H9 (cell line): ENCODE data around the gene DSP. TPM values are rescaled to one million over a fixed set of nuclear protein-coding genes. Genes with fewer than 3 reads are reported as not detected.

Experiments used
- DNase-seq: peaks from one replicate; pipeline ENCODE4 v3.0.0-alpha.2; 2017
- H2AFZ ChIP-seq: one replicate; pipeline ENCODE4 v1.6.1; 2013; ENCODE audit warnings: mild to moderate bottlenecking, low read length, control low read depth, moderate library complexity
- H2AK5ac ChIP-seq: 2 replicates; pipeline ENCODE4 v1.6.1; 2013; ENCODE audit warnings: low read length, control low read depth, mixed read lengths; ENCODE audit not compliant: insufficient read length
- H2BK120ac ChIP-seq: one replicate; pipeline ENCODE4 v1.6.1; 2013; ENCODE audit warnings: low read depth, mild to moderate bottlenecking, low read length, control low read depth, inconsistent platforms; ENCODE audit not compliant: poor library complexity, severe bottlenecking
- H2BK12ac ChIP-seq: 2 replicates; pipeline ENCODE4 v1.6.1; 2013; ENCODE audit warnings: low read length, control low read depth, mixed read lengths, low read depth; ENCODE audit not compliant: insufficient read length
- H2BK15ac ChIP-seq: 2 replicates; pipeline ENCODE4 v1.6.1; 2013; ENCODE audit warnings: low read depth, low read length, control low read depth
- H2BK20ac ChIP-seq: one replicate; pipeline ENCODE4 v1.6.1; 2013; ENCODE audit warnings: low read depth, mild to moderate bottlenecking, low read length, control low read depth, inconsistent platforms; ENCODE audit not compliant: poor library complexity, severe bottlenecking
- H2BK5ac ChIP-seq: 2 replicates; pipeline ENCODE4 v1.6.1; 2013; ENCODE audit warnings: low read length, control low read depth, mixed read lengths; ENCODE audit not compliant: insufficient read length
- H3K14ac ChIP-seq: 2 replicates; pipeline ENCODE4 v1.6.1; 2013; ENCODE audit warnings: low read length, control low read depth; ENCODE audit not compliant: insufficient read depth
- H3K18ac ChIP-seq: 2 replicates; pipeline ENCODE4 v1.6.1; 2013; ENCODE audit warnings: low read depth, mild to moderate bottlenecking, mixed read lengths, low read length, control low read depth; ENCODE audit not compliant: insufficient read length
- H3K23ac ChIP-seq: 2 replicates; pipeline ENCODE4 v1.6.1; 2013; ENCODE audit warnings: low read length, control low read depth, mixed read lengths, low read depth; ENCODE audit not compliant: insufficient read length
- H3K23me2 ChIP-seq: 2 replicates; pipeline ENCODE4 v1.6.1; 2013; ENCODE audit warnings: low read depth, mild to moderate bottlenecking, mixed read lengths, low read length, control low read depth; ENCODE audit not compliant: insufficient read length, poor library complexity, severe bottlenecking
- H3K27ac ChIP-seq: 2 replicates; pipeline ENCODE4 v1.5.1; 2013; ENCODE audit warnings: low read length, control low read depth, mixed read lengths, low read depth; ENCODE audit not compliant: insufficient read length
- H3K27me3 ChIP-seq: 2 replicates; pipeline ENCODE4 v1.6.1; 2013; ENCODE audit warnings: low read length, control low read depth, inconsistent platforms; ENCODE audit not compliant: insufficient read depth
- H3K4ac ChIP-seq: 2 replicates; pipeline ENCODE4 v1.6.1; 2013; ENCODE audit warnings: low read depth, mild to moderate bottlenecking, control low read depth, inconsistent platforms, low read length, moderate library complexity
- H3K4me1 ChIP-seq: 2 replicates; pipeline ENCODE4 v1.6.1; 2013; ENCODE audit warnings: low read length, control low read depth, inconsistent platforms; ENCODE audit not compliant: insufficient read depth
- H3K4me2 ChIP-seq: 2 replicates; pipeline ENCODE4 v1.6.1; 2013; ENCODE audit warnings: low read length, control low read depth, mixed read lengths; ENCODE audit not compliant: insufficient read length, insufficient read depth
- H3K56ac ChIP-seq: 2 replicates; pipeline ENCODE4 v1.6.1; 2013; ENCODE audit warnings: low read depth, mild to moderate bottlenecking, mixed read lengths, low read length, control low read depth; ENCODE audit not compliant: insufficient read length
- H3K79me1 ChIP-seq: 2 replicates; pipeline ENCODE4 v1.6.1; 2013; ENCODE audit warnings: low read depth, mild to moderate bottlenecking, moderate library complexity, low read length, control low read depth, inconsistent platforms; ENCODE audit not compliant: insufficient read depth, poor library complexity, severe bottlenecking
- H3K79me2 ChIP-seq: 2 replicates; pipeline ENCODE4 v1.6.1; 2013; ENCODE audit warnings: low read length, control low read depth, inconsistent platforms; ENCODE audit not compliant: insufficient read depth
- H3K9ac ChIP-seq: 2 replicates; pipeline ENCODE4 v1.6.1; 2013; ENCODE audit warnings: low read length, control low read depth, mixed read lengths; ENCODE audit not compliant: insufficient read length; ENCODE audit errors: extremely low read depth
- H3K9me3 ChIP-seq: one replicate; pipeline ENCODE4 v1.6.1; 2013; ENCODE audit warnings: low read depth, low read length, inconsistent platforms; ENCODE audit not compliant: control insufficient read depth
- H3T11ph ChIP-seq: one replicate; pipeline ENCODE4 v1.6.1; 2013; ENCODE audit warnings: mild to moderate bottlenecking, low read length, control low read depth, inconsistent platforms
- H4K20me1 ChIP-seq: one replicate; pipeline ENCODE4 v1.6.1; 2013; ENCODE audit not compliant: control insufficient read depth, insufficient read length, insufficient read depth
- H4K5ac ChIP-seq: 2 replicates; pipeline ENCODE4 v1.6.1; 2013; ENCODE audit warnings: low read depth, mild to moderate bottlenecking, mixed read lengths, low read length, control low read depth; ENCODE audit not compliant: insufficient read length
- H4K8ac ChIP-seq: replicated peaks from 2 replicates; pipeline ENCODE4 v1.6.1; 2013; ENCODE audit warnings: low read length, control low read depth, mixed read lengths, low read depth; ENCODE audit not compliant: insufficient read length
- H4K91ac ChIP-seq: 2 replicates; pipeline ENCODE4 v1.6.1; 2013; ENCODE audit warnings: low read depth, mild to moderate bottlenecking, moderate library complexity, mixed read lengths, low read length, control low read depth; ENCODE audit not compliant: insufficient read length
- H3K27ac Mint-ChIP-seq, 3 experiments: 2 replicates in 2 of 3; 3 replicates in 1 of 3; pipeline ENCODE4 v1.8.0; 2020 to 2021; ENCODE audit warnings: mixed read lengths in 3 of 3, mild to moderate bottlenecking in 1 of 3, moderate library complexity in 1 of 3
- H3K27me3 Mint-ChIP-seq: 2 replicates; pipeline ENCODE4 v1.8.0; 2021; ENCODE audit warnings: low read depth, mild to moderate bottlenecking, moderate library complexity, mixed read lengths
- H3K36me3 Mint-ChIP-seq, 3 experiments: 2 replicates in 2 of 3; 3 replicates in 1 of 3; pipeline ENCODE4 v1.8.0; 2020 to 2021; ENCODE audit warnings: low read depth in 3 of 3, mixed read lengths in 3 of 3; ENCODE audit not compliant: insufficient read depth in 1 of 3
- H3K4me1 Mint-ChIP-seq, 2 experiments: 2 replicates each; pipeline ENCODE4 v1.8.0; 2020; ENCODE audit warnings: mixed read lengths in 2 of 2
- H3K4me3 Mint-ChIP-seq, 2 experiments: 2 replicates in 1 of 2; 3 replicates in 1 of 2; pipeline ENCODE4 v1.8.0; 2020 to 2021; ENCODE audit warnings: mild to moderate bottlenecking in 2 of 2, mixed read lengths in 2 of 2, moderate library complexity in 1 of 2
- H3K9me3 Mint-ChIP-seq, 2 experiments: 2 replicates in 1 of 2; 3 replicates in 1 of 2; pipeline ENCODE4 v1.8.0; 2020; ENCODE audit warnings: mild to moderate bottlenecking in 2 of 2, mixed read lengths in 2 of 2, moderate library complexity in 1 of 2
- CTCF ChIP-seq: fragments of 200-600 bp; sonication (generic); conservative IDR thresholded peaks from 3 replicates; pipeline ENCODE4 v1.8.0; 2021; ENCODE audit warnings: antibody characterized with exemption, mild to moderate bottlenecking
- WGBS: extraction: QIAGEN DNeasy Blood & Tissue Kit; methylation state at CpG from one replicate; pipeline ENCODE4 v1.1.7; 2013; ENCODE audit warnings: missing lambda C conversion rate, low lambda C conversion rate, mixed read lengths; ENCODE audit not compliant: insufficient read length; ENCODE audit errors: extremely low coverage; 5-methylcytosine and 5-hydroxymethylcytosine counted together
- total RNA-seq: library from RNA; stranded (reverse); gene quantifications from 2 replicates; pipeline ENCODE4 v1.2.1, GENCODE V29; 2021

Gene DSP
- total RNA-seq, 1 experiment from 2014 or later, result 48.9 TPM

- no peak overlapping the region for H4K8ac ChIP-seq
- no CpG with 5 or more reads among the region's 5 CpGs for WGBS
- H3K27ac ChIP-seq, result no peak overlapping the region
- Mint-ChIP-seq H3K27me3 (peaks cover 6% of the 10 kb centered on the region), H3K36me3 (no peaks in the 10 kb centered on the region), H3K4me3 (no peak overlapping the region), H3K9me3 (no peaks in the 10 kb centered on the region), H3K27ac (no peak overlapping the region), H3K4me1 (peaks cover under 1 to 3% of the 10 kb centered on the region in 2 experiments; a peak in 3 of 4 replicates)
- H3K27me3 ChIP-seq, result no peaks in the 10 kb centered on the region
- H3K4ac ChIP-seq, result no peak overlapping the region
- H3K79me2 ChIP-seq, result no peaks in the 10 kb centered on the region
- no peak overlapping the region for H2BK15ac ChIP-seq
- no peak overlapping the region for H3K56ac ChIP-seq
- no peak overlapping the region for H2BK12ac ChIP-seq
- H3K9me3 ChIP-seq, result no peaks in the 10 kb centered on the region
- no peak overlapping the region for H3K23ac ChIP-seq
- H4K91ac ChIP-seq, result no peak overlapping the region
- H2BK20ac ChIP-seq, result no peak overlapping the region
- H2AK5ac ChIP-seq, result no peak overlapping the region
- no peak for TF ChIP-seq CTCF
- peak; percentile 43 for DNase-seq
- H3K18ac ChIP-seq, result no peak overlapping the region
- no peak overlapping the region for H4K5ac ChIP-seq
- H3T11ph ChIP-seq, result no peak overlapping the region
- H2BK5ac ChIP-seq, result no peak overlapping the region
- H3K9ac ChIP-seq, result no peak overlapping the region
- H4K20me1 ChIP-seq, result no peaks in the 10 kb centered on the region
- H3K14ac ChIP-seq, result no peak overlapping the region
- no peak overlapping the region for H2AFZ ChIP-seq
- no peaks in the 10 kb centered on the region for H3K79me1 ChIP-seq
- H2BK120ac ChIP-seq, result no peak overlapping the region
- no peaks in the 10 kb centered on the region for H3K23me2 ChIP-seq
- no peak overlapping the region for H3K4me2 ChIP-seq
- no peaks in the 10 kb centered on the region for H3K4me1 ChIP-seq
Observed at GRCh38 chr6:7630792-7631191, 89.3 kb downstream of the DSP start.
